HG03139 (cell line): ENCODE measurements around the gene RPL7L1.

Experiments
- ATAC-seq: cut with Tn5 transposase; IDR thresholded peaks from one replicate; pipeline ENCODE4 v1.9.1; 2021; ENCODE audit not compliant: unreplicated experiment

The RPL7L1 gene

DNA sequence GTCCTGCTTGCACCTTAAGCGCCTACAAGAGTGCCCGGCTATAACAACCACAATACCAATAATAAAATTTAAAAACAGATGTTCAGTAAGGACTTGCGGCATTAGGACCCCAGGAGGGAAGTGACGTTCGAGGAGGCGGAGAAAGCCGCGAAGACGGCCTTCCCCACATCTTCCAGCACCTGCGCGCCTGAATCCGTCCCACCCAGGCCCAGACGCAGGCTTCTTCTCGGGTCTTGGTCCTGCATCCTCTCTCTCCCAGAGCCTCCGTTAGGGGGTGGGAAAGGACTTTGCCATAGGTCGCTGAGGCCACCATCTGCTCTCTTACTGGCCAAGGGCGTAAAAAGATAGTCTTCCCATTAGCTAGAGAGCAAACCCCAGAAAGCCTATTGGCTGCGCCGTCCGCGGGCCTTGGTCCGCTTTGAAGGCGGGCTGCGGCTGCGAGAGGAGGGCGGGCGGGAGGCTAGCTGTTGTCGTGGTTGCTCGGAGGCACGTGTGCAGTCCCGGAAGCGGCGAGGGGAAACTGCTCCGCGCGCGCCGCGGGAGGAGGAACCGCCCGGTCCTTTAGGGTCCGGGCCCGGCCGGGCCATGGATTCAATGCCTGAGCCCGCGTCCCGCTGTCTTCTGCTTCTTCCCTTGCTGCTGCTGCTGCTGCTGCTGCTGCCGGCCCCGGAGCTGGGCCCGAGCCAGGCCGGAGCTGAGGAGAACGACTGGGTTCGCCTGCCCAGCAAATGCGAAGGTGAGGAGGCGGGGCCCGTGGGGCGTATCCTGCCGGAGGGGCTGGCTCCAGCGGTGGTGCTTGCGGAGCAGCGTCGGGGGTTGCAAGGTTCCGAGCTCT lies 49.8 kb downstream of the RPL7L1 start, which contains the start of gene CNPY3:
Gene CNPY3, plus strand, starts transcription at position 495 of the 835 bp plus-strand sequence. Its CDS starts 91 bp downstream, at position 586.
- ATAC-seq, result peak; percentile 58

DNA sequence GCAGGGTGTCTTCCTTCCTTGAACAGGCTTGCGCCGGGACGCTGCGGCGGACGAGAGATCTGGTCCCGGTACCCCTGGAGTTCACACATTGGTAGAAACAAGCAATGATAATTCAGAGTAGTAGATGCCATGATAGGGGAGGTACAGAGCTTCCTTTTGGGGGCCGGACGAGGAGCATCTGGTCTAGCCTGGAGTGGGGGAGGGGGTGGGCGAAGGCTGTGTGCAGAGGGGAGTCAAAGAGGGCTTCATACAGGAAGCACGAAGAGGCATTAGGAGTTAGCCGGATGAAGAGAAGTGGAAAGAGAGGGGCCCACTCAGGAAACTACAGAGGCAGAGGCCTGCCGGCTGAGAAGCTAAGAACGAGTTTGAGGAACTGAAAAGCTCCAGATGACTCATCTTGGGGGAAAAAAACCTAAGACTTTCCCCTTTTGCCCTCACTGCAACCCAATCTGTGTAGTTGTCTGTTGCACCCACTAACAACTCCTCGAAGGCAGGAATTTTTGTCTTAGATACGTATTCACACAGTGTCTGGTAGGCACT lies 50.5 kb downstream of the RPL7L1 start:
- ATAC-seq, result peak; percentile 53

DNA sequence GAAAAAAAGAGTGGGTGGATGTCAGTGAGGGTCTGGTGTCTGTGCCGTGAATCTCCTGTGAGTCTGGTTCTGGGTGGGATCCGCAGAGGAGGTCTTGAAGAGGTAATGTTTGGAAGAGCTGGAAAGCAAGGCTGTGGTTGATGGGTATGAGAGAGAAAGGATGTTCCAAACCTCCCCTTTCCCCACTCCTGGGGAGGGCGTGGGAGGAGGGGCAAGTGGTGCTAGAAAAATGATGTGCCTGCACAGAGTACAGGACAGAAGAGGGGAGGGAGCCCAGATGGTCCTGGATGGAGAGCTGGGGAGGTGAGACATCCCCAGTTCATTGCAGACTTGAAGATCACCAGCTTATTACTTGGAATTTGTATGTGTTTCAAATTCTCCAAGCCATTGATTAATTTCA lies 53.0 kb downstream of the RPL7L1 start:
- ATAC-seq, result no peak

DNA sequence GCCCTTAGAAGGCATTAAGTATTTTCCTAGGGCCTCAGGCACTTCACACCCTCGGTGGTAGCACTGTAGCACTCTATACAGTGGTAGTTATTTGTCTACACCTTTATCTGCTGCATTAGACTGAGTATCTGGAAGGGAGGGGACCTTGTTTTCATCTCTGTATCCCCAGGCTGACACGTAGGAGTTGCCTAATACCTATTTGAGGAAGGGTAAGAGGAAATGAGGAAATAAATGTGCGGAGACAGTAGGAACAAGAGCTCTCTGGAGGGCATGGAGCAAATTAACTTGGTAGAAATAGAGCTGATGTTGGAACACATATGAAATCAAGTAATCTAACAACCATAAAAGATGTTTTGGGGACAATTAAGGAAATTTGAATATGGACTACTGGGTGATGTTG lies 53.8 kb downstream of the RPL7L1 start:
- ATAC-seq, result no peak

DNA sequence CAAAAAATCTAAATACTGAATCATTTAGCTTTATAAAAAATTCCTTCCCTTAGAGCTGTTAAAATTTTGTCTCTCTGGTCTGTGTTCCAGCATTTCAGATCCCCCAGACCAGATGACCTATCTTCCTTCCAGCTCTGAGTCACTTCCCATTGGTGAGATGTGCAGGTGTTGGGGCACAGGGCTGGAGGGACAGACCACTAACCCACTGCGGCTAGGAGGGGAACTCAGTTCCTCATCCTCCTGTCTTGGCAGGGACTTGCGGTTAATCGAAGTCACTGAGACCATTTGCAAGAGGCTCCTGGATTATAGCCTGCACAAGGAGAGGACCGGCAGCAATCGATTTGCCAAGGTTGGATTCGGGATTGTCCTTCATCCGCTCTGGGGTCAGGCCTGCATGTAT lies 55.9 kb downstream of the RPL7L1 start:
- ATAC-seq, result no peak

DNA sequence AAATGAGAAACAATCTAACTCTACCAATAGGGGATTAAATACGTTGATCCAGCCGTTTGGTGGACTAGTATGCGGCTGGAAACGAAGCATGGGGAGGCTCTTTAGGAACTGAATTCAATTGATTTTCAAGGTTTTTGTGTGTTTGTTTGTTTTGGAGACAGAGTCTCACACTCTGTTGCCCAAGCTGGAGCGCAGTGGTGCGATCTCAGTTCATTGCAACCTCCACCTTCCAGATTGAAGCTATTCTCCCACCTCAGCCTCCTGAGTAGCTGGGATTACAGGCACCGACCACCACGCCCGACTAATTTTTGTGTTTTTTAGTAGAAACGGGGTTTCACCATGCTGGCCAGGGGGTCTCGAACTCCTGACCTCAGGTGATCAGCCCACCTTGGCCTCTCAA lies 57.0 kb downstream of the RPL7L1 start:
- no peak for ATAC-seq

DNA sequence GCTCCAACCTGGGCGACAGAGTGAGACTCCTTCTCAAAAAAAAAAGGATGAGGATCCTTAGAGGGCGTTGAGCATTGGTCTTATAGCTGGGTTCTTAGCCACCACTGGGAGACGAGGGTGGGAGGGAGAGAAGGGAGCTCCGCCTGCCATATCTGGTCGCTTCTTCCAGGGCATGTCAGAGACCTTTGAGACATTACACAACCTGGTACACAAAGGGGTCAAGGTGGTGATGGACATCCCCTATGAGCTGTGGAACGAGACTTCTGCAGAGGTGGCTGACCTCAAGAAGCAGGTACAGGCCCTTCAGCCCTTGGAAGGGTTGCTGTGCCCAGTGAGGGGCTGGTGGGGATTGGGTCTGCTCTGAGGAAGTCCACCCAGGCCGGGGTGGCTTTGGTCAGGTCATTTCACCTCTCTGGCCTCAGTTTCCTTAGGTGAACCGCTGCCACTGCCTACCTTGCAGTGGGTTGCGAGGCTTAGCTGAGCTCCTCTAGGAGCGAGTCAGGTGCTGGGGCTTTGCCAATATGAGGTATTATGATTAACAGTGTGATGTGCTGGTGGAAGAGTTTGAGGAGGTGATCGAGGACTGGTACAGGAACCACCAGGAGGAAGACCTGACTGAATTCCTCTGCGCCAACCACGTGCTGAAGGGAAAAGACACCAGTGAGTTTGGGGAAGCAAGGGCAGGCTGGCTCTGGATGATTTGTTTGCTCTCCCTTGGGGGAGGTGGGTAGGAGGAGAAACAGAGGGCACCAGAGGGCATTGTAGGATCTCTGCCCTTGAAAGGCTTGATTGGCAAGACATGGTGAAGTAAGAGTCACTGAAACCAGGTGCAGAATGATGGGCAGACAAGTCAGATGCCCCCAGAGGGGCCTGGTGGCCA lies 58.4 kb downstream of the RPL7L1 start:
- no peak for ATAC-seq

DNA sequence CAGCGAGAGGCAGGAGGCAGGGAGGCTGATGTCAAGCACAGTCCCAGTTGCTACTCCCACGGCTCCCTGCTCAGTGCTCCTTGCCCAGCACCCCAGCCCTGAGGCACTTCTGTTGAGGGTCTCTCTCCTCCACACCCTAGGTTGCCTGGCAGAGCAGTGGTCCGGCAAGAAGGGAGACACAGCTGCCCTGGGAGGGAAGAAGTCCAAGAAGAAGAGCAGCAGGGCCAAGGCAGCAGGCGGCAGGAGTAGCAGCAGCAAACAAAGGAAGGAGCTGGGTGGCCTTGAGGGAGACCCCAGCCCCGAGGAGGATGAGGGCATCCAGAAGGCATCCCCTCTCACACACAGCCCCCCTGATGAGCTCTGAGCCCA lies 59.0 kb downstream of the RPL7L1 start:
- no peak for ATAC-seq

DNA sequence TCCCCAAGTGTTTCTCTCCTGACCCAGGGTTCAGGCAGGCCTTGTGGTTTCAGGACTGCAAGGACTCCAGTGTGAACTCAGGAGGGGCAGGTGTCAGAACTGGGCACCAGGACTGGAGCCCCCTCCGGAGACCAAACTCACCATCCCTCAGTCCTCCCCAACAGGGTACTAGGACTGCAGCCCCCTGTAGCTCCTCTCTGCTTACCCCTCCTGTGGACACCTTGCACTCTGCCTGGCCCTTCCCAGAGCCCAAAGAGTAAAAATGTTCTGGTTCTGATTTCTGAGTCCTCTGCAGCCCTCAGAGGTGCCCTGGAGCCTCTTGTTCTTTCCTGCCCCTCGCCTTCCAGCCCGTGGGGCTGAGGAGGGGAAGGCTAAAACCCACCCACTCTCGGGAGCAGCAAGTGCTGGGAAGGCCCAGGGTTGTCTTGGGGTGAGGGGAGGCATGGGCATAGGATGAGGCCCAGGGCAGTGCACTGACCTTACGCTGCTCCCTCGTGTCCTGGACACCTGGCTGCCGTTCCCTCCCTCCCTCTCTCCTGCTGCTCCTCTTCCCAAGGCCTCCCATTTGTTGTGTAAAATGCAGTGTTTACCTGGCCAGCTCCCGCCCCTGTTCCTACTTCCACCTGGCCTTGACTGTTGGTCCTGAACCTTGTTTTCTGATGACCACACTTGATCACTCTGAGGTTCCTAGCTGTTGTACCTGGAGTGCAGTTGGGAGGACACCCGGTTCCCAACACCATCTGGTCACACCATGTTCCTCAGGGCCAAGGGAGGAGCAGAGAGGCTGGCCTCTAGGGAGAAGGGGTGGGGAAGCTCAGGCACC lies 59.8 kb downstream of the RPL7L1 start:
- no peak for ATAC-seq
